ENCODE data around the gene CDHR4.

DNA sequence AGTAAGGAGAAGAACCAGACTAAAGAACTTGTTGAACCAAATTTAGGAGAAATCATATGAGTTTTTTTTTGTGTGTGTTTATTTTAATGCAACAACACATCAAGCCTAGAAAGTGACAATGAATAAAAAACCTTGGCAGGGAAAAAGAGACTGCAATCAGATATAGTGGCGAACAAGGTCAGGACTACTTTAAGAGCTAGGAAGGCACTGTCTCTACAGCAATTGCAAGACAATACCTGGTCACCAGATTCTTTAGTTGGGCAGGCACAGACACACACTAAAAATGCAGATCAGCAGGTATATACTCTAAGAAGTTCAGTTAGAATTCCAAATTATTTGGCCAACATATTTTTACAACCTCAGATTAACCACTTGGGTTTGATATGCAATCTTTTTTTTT is 45.1 kb downstream of the CDHR4 start:
- no peak for TF ChIP-seq POLR2A (IDR thresholded peaks at IDR 0.05; ENCODE audit: low read depth, low read length)
- no peak for TF ChIP-seq POLR2AphosphoS5 (IDR thresholded peaks at IDR 0.05; ENCODE audit: low read depth, low read length)
- no peak for TF ChIP-seq TAF1 (IDR thresholded peaks at IDR 0.05; ENCODE audit: borderline replicate concordance, low read depth, low read length)
